Heart left ventricle (tissue), 16 donors: ENCODE measurements around the gene GALR3. TPM values are rescaled to one million over a fixed set of nuclear protein-coding genes. Genes with fewer than 3 reads are reported as not detected.
A peak's percentile ranks its signal among the peaks of the same experiment; 100 is the strongest.

Source experiments
- ATAC-seq, 4 donors: fragments of 200-7000 bp; cut with Tn5 transposase; one replicate each; pipeline ENCODE4 v1.9.1; 2020 to 2022; ENCODE audit warnings: moderate library complexity in 4 of 4, mild to moderate bottlenecking in 3 of 4, moderate number of reproducible peaks in 1 of 4
- DNase-seq, 5 donors: peaks; one replicate each; pipeline ENCODE4 v3.0.0-alpha.2; 2020
- H3K27ac ChIP-seq, 12 donors: fragments of 200-600 bp; sonication (generic) in 4 of 12; one replicate each; pipeline versions ENCODE4 v1.5.0 to v1.8.0; 2016 to 2022; ENCODE audit warnings: mild to moderate bottlenecking in 2 of 12
- H3K27me3 ChIP-seq, 9 donors: fragments of 200-600 bp; sonication (generic) in 2 of 9; one replicate each; pipeline versions ENCODE4 v1.5.1 to v1.8.0; 2016 to 2022; ENCODE audit warnings: mild to moderate bottlenecking in 3 of 9
- H3K36me3 ChIP-seq, 9 donors: fragments of 200-600 bp; sonication (generic) in 2 of 9; one replicate each; pipeline versions ENCODE4 v1.5.0 to v1.8.0; 2018 to 2022; ENCODE audit warnings: mild to moderate bottlenecking in 2 of 9
- H3K4me1 ChIP-seq, 12 donors: fragments of 200-600 bp; sonication (generic) in 4 of 12; one replicate each; pipeline versions ENCODE4 v1.5.0 to v1.8.0; 2016 to 2022; ENCODE audit warnings: mild to moderate bottlenecking in 3 of 12
- H3K4me3 ChIP-seq, 12 donors: fragments of 200-600 bp; sonication (generic) in 4 of 12; one replicate each; pipeline versions ENCODE4 v1.5.0 to v1.8.0; 2017 to 2022; ENCODE audit warnings: mild to moderate bottlenecking in 9 of 12, moderate library complexity in 4 of 12
- H3K9me3 ChIP-seq, 12 donors: fragments of 200-600 bp; sonication (generic) in 4 of 12; one replicate each; pipeline versions ENCODE4 v1.5.0 to v1.8.0; 2016 to 2022; ENCODE audit warnings: mild to moderate bottlenecking in 1 of 12
- CTCF ChIP-seq, 12 donors: fragments of 200-600 bp; sonication (generic) in 4 of 12; IDR thresholded peaks; one replicate each; pipeline versions ENCODE4 v1.5.0 to v1.8.0; 2018 to 2022; ENCODE audit warnings: antibody characterized with exemption in 12 of 12, mild to moderate bottlenecking in 5 of 12
- POLR2A ChIP-seq, 2 donors: fragments of 450-650 bp; IDR thresholded peaks; one replicate each; pipeline ENCODE4 v1.6.1; 2017; ENCODE audit warnings: antibody characterized with exemption in 2 of 2, mild to moderate bottlenecking in 2 of 2, moderate library complexity in 2 of 2
- WGBS, 4 donors: extraction: QIAGEN DNeasy Blood & Tissue Kit in 2 of 4; methylation state at CpG; one replicate each; pipeline versions ENCODE4 v1.1.5 to v1.1.7; 2013 to 2018; 5-methylcytosine and 5-hydroxymethylcytosine counted together
- intact Hi-C, 10 donors: fragments of 100-400 bp; cut with DNase I; formaldehyde crosslinking; loops; one replicate each; pipeline versions ENCODE4 v1.11.1 to v1.14.2; 2022
- polyA plus RNA-seq, 2 donors: library from polyadenylated mRNA; stranded (reverse); fragments of 200-250 nt; gene quantifications; one replicate each; pipeline ENCODE4 v1.2.3, GENCODE V29; 2013
- total RNA-seq, 9 donors: library from RNA; depleted of rRNA in 2 of 9; stranded (reverse); fragments of >200 nt in 2 of 9; fragmentation: NEBNext Ultra II Directional in 3 of 9; extraction: Animal tissue kit (Norgen Biotek cat#: 25700) in 3 of 9; gene quantifications; one replicate each; pipeline versions ENCODE4 v1.1.0 to v1.2.4, GENCODE V29; 2016 to 2023
- donor health status: ischemic (EF 13 %, LVEDD 7.1; RV severe dilation, severe dysfunction).
- donor health status: healthy with polysubstance abuse.
- donor health status: DM: no; HTN: yes; CAD: no.
- donor health status: DM: no; HTN: no; CAD: no.
- donor health status: ischemic (EF 25% LVEDD 6.9; RV normal size, moderate dysfunction).
- donor health status: ischemic (EF 25% LVEDD 5.7; RV mildly dilated, moderate dysfunction).
- donor health status: healthy.
- donor health status: DM: yes; HTN: yes; CAD: no.
- donor health status: ischemic (EF 35%, LVEDD 5.7; RV mildly dilated, moderate dysfunction).
- donor health status: nonischemic (EF 11% LVEDD 7.7; RV severe dilation, severe dysfunction).
- donor health status: DM: yes; HTN: yes; CAD: no.
- donor health status: PGD.
- donor health status: ischemic (EF 29% LVEDD 5.4; RV normal size, mild dysfunction).
- donor health status: nonischemic (EF 23%, LVEDD 6.1; RV moderate dilation, normal function).

GALR3 gene
- total and polyA plus RNA-seq, 11 donors = not detected

DNA sequence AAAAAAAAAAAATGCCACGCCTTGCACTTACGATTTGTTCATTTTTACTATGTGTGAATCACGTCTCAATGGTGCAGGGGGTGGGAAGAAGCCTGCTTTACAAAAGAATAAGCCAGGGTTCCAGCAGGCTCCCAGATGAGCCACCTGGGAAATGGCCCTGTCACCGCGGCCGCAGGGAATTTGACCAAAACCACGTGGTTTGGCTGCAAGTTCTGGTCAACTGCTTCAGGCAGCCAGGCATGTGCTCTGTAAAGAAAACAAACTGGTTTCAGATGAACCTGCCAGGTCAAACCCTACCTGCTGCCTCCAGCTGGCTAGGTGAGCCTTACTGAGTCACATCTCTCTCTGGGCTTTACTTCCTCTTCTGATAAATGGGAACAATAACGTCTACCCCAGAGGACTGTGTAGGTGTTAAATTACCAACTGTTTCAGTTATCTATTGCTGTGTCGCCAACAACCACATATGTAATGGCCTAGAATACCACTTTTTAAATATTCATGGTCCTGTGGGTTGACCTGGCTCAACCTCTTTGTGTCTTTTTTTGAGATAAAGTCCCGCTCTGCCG lies 46.0 kb upstream of the GALR3 start:
- WGBS, 4 donors = 39 to 54% (median 45%) methylated on average over 11 of the region's 11 CpGs
- Histone ChIP-seq H3K36me3 (peaks cover 0 to 28% (median 25%) of the 10 kb centered on the region in 9 donors), H3K9me3 (no peaks in the 10 kb centered on the region), H3K4me1 (peaks cover 0 to 11% (median 4%) of the 10 kb centered on the region in 12 donors), H3K27me3 (no peaks in the 10 kb centered on the region), H3K4me3 (no peak overlapping the region), H3K27ac (no peak overlapping the region)
- DNase-seq (peak in 3 of 5 donors; percentile 39 to 60 (median 46)), ATAC-seq (peak in 3 of 4 donors; percentile 9 to 38 (median 35))
- TF ChIP-seq POLR2A (IDR thresholded peaks at IDR 0.05) (no peak), CTCF (IDR thresholded peaks at IDR 0.05) (no peak)
- intact Hi-C loops = no loop called here

GRCh38 chr22:37778370-37779009 lies 44.7 kb upstream of the GALR3 start:
- no peak for ATAC-seq
- no peak overlapping the region for H3K27ac ChIP-seq
- intact Hi-C loops = no loop called here

GRCh38 chr22:37781434-37782059 lies 41.6 kb upstream of the GALR3 start:
- Histone ChIP-seq H3K27ac (no peak overlapping the region), H3K4me1 (peaks cover 0 to 31% (median 10%) of the 10 kb centered on the region in 12 donors), H3K27me3 (no peaks in the 10 kb centered on the region), H3K4me3 (no peak overlapping the region), H3K9me3 (no peaks in the 10 kb centered on the region), H3K36me3 (no peaks in the 10 kb centered on the region)
- DNase-seq (no peak), ATAC-seq (peak in 1 of 4 donors; percentile 5)
- 71 to 82% (median 75%) methylated on average over 13 of the region's 13 CpGs for WGBS, 4 donors
- TF ChIP-seq CTCF (IDR thresholded peaks at IDR 0.05) = peak in 2 of 12 donors; percentile 11 to 12
- TF ChIP-seq POLR2A (IDR thresholded peaks at IDR 0.05) = no peak
- intact Hi-C loops = no loop called here

More at GRCh38 chr22:37778370-37779009, 44.7 kb upstream of the GALR3 start:
- Histone ChIP-seq H3K36me3 (peaks cover 0 to 15% (median 13%) of the 10 kb centered on the region in 9 donors), H3K4me3 (no peak overlapping the region), H3K4me1 (peaks cover 0 to 17% (median 6%) of the 10 kb centered on the region in 12 donors), H3K9me3 (no peaks in the 10 kb centered on the region), H3K27me3 (no peaks in the 10 kb centered on the region)
- DNase-seq = no peak
- TF ChIP-seq CTCF (IDR thresholded peaks at IDR 0.05) = no peak
- WGBS, 4 donors = 88 to 92% (median 89%) methylated on average over 10 of the region's 10 CpGs
